B cell (primary cell): Measurements from ENCODE around the gene SPATA25. TPM values are rescaled to one million over a fixed set of nuclear protein-coding genes. Genes with fewer than 3 reads are reported as not detected.

Source experiments
- ATAC-seq: fragments of 200-7000 bp; cut with Tn5 transposase; one replicate; pipeline ENCODE4 v1.10.0; 2021; ENCODE audit warnings: low read depth, mild to moderate bottlenecking, moderate number of reproducible peaks, moderate library complexity
- CTCF ChIA-PET: fragments of 350-600 bp; sonication (Branson Sonifier 250); formaldehyde crosslinking; loops from one replicate; lab custom pipeline; 2021; ENCODE audit warnings: antibody characterized with exemption, inconsistent platforms; lab: Charles Lee
- POLR2A ChIA-PET: fragments of 350-600 bp; sonication (Branson Sonifier 250); formaldehyde crosslinking; loops from one replicate; lab custom pipeline; 2021; ENCODE audit warnings: antibody characterized with exemption; lab: Charles Lee
- DNase-seq: peaks from one replicate; pipeline ENCODE4 v3.0.0; 2013
- H2AFZ ChIP-seq: 2 replicates; pipeline ENCODE4 v1.6.1; 2012; ENCODE audit warnings: mild to moderate bottlenecking, low read depth, low read length; ENCODE audit not compliant: insufficient read depth, poor library complexity, severe bottlenecking
- H3K27ac ChIP-seq, 2 donors: 1 replicate in 1 of 2; 2 replicates in 1 of 2; pipeline ENCODE4 v1.5.1; 2012 to 2013; ENCODE audit warnings: low read length in 2 of 2, mild to moderate bottlenecking in 2 of 2, moderate library complexity in 1 of 2
- H3K27me3 ChIP-seq, 4 experiments: fragments of 200-600 bp in 1 of 4; sonication (generic) in 1 of 4; replicated peaks in 1 of 4; 1 replicate in 2 of 4; 2 replicates in 2 of 4; pipeline versions ENCODE4 v1.6.1 to v1.7.0; 2013 to 2016; ENCODE audit warnings: low read length in 3 of 4, mild to moderate bottlenecking in 2 of 4, mixed read lengths in 1 of 4, moderate library complexity in 1 of 4; ENCODE audit not compliant: insufficient read depth in 4 of 4, control insufficient read depth in 3 of 4; ENCODE audit errors: control extremely low read depth in 1 of 4
- H3K36me3 ChIP-seq, 2 experiments: replicated peaks in 1 of 2; 1 replicate in 1 of 2; 2 replicates in 1 of 2; pipeline versions ENCODE4 v1.6.1 to v1.7.1; 2013; ENCODE audit warnings: low read length in 1 of 2; ENCODE audit not compliant: insufficient read depth in 2 of 2, control insufficient read depth in 1 of 2; ENCODE audit errors: control extremely low read depth in 1 of 2, extremely low read depth in 1 of 2
- H3K4me1 ChIP-seq, 2 donors: fragments of 200-600 bp in 1 of 2; sonication (generic) in 1 of 2; 1 replicate in 1 of 2; 2 replicates in 1 of 2; pipeline versions ENCODE4 v1.5.1 to v1.6.1; 2013 to 2017; ENCODE audit warnings: low read length in 2 of 2; ENCODE audit not compliant: control insufficient read depth in 2 of 2, insufficient read depth in 2 of 2
- H3K4me2 ChIP-seq: replicated peaks from 2 replicates; pipeline ENCODE3; 2012; ENCODE audit warnings: mild to moderate bottlenecking, low read depth, low read length; ENCODE audit not compliant: poor library complexity, severe bottlenecking
- H3K4me3 ChIP-seq, 5 experiments: fragments of 200-600 bp in 1 of 5; sonication (generic) in 1 of 5; 1 replicate in 3 of 5; 2 replicates in 2 of 5; pipeline versions ENCODE4 v1.5.1 to v1.7.0; 2011 to 2016; ENCODE audit warnings: low read length in 4 of 5, mild to moderate bottlenecking in 4 of 5, low read depth in 2 of 5, control low read depth in 1 of 5, moderate library complexity in 1 of 5; ENCODE audit not compliant: insufficient read depth in 1 of 5; ENCODE audit errors: control extremely low read depth in 1 of 5, extremely low read depth in 1 of 5
- H3K79me2 ChIP-seq: fragments of 200-600 bp; sonication (generic); one replicate; pipeline ENCODE4 v1.6.0; 2016; ENCODE audit warnings: low read length; ENCODE audit not compliant: control insufficient read depth, insufficient read depth
- H3K9ac ChIP-seq: fragments of 200-600 bp; sonication (generic); 2 replicates; pipeline ENCODE4 v1.6.1; 2017; ENCODE audit warnings: mild to moderate bottlenecking, low read length, moderate library complexity
- H3K9me3 ChIP-seq, 3 donors: one replicate each; pipeline versions ENCODE4 v1.6.1 to v1.7.1; 2013; ENCODE audit warnings: low read length in 2 of 3; ENCODE audit not compliant: control insufficient read depth in 2 of 3, insufficient read depth in 1 of 3; ENCODE audit errors: control extremely low read depth in 1 of 3
- H4K20me1 ChIP-seq: 2 replicates; pipeline ENCODE4 v1.6.0; 2012; ENCODE audit warnings: mild to moderate bottlenecking, low read length; ENCODE audit not compliant: insufficient read depth, control insufficient read depth, poor library complexity, severe bottlenecking
- H3K27ac Mint-ChIP-seq: one replicate; pipeline ENCODE4 v1.8.0; 2021; ENCODE audit warnings: mixed read lengths
- H3K27me3 Mint-ChIP-seq: one replicate; pipeline ENCODE4 v1.8.0; 2021; ENCODE audit warnings: mixed read lengths
- H3K4me1 Mint-ChIP-seq: one replicate; pipeline ENCODE4 v1.8.0; 2021; ENCODE audit warnings: mixed read lengths
- H3K4me3 Mint-ChIP-seq: one replicate; pipeline ENCODE4 v1.8.0; 2021; ENCODE audit warnings: mixed read lengths
- H3K9me3 Mint-ChIP-seq: one replicate; pipeline ENCODE4 v1.8.0; 2022; ENCODE audit warnings: mixed read lengths; ENCODE audit not compliant: insufficient read depth
- CTCF ChIP-seq: fragments of 200-600 bp; IDR thresholded peaks from one replicate; pipeline ENCODE4 v1.8.0; 2022; ENCODE audit warnings: antibody characterized with exemption, mild to moderate bottlenecking
- EZH2 ChIP-seq: IDR thresholded peaks from 2 replicates; pipeline ENCODE4 v1.6.1; 2012; ENCODE audit warnings: borderline replicate concordance, low read depth, mild to moderate bottlenecking, moderate library complexity, low read length; ENCODE audit not compliant: insufficient read depth, poor library complexity, severe bottlenecking
- WGBS: methylation state at CpG from one replicate; pipeline ENCODE4 v1.1.5; 2013; ENCODE audit warnings: missing lambda C conversion rate; ENCODE audit not compliant: insufficient coverage; 5-methylcytosine and 5-hydroxymethylcytosine counted together
- intact Hi-C: fragments of 100-400 bp; cut with micrococcal nuclease; formaldehyde crosslinking; loops from one replicate; pipeline ENCODE4 v1.10.0; 2022
- polyA plus RNA-seq: library from polyadenylated mRNA; depleted of rRNA; stranded (reverse); fragments of >200 nt; gene quantifications from 2 replicates; pipeline ENCODE4 v1.2.3, GENCODE V29; 2012
- total RNA-seq, 2 donors: library from RNA; stranded (reverse); fragments of 120-200 nt in 1 of 2; gene quantifications; 1 replicate in 1 of 2; 2 replicates in 1 of 2; pipeline versions ENCODE4 v1.2.3 to v1.2.4, GENCODE V29; 2013 to 2022

SPATA25 gene
- total and polyA plus RNA-seq, 2 donors (not counting 1 experiment from before 2014, with no cell fraction given), result 2.5 to 2.9 TPM

- WGBS, result 98% methylated on average over 8 of the region's 8 CpGs
- CTCF ChIA-PET, result no interaction called here
- H3K9me3 Mint-ChIP-seq, result no peaks in the 10 kb centered on the region
These were observed 39.0 kb downstream of the SPATA25 start for GRCh38 chr20:45848421-45848820.

GRCh38 chr20:45845452-45845851 is 42.0 kb downstream of the SPATA25 start:
- H3K4me3 ChIP-seq, result no peak overlapping the region
- H3K79me2 ChIP-seq, result peaks cover 6% of the 10 kb centered on the region
- DNase-seq (no peak), ATAC-seq (no peak)
- peaks cover 18% of the 10 kb centered on the region for H3K4me1 Mint-ChIP-seq
- H3K9ac ChIP-seq, result no peak overlapping the region
- POLR2A ChIA-PET, result no interaction called here
- CTCF ChIA-PET, result no interaction called here
- no peaks in the 10 kb centered on the region for H3K9me3 ChIP-seq
- H3K36me3 ChIP-seq, result peaks cover 13 to 60% of the 10 kb centered on the region in 2 experiments
- no peak overlapping the region for H3K4me3 Mint-ChIP-seq
- no peak overlapping the region for H3K27ac ChIP-seq
- no peak overlapping the region for H2AFZ ChIP-seq
- no peak for TF ChIP-seq CTCF
- no peak for TF ChIP-seq EZH2
- peaks cover 14 to 21% of the 10 kb centered on the region in 2 donors for H3K4me1 ChIP-seq
- H3K4me2 ChIP-seq, result no peak overlapping the region
- no peaks in the 10 kb centered on the region for H3K27me3 ChIP-seq
- intact Hi-C loops, result no loop called here
- H3K9me3 Mint-ChIP-seq, result no peaks in the 10 kb centered on the region
- no peaks in the 10 kb centered on the region for H4K20me1 ChIP-seq
- H3K27me3 Mint-ChIP-seq, result no peaks in the 10 kb centered on the region
- H3K27ac Mint-ChIP-seq, result no peak overlapping the region

More at GRCh38 chr20:45848421-45848820, 39.0 kb downstream of the SPATA25 start:
- H3K27ac Mint-ChIP-seq, result no peak overlapping the region
- Histone ChIP-seq H3K4me2 (no peak overlapping the region), H3K79me2 (peaks cover 16% of the 10 kb centered on the region), H3K27me3 (no peaks in the 10 kb centered on the region), H3K36me3 (peaks cover 9 to 64% of the 10 kb centered on the region in 2 experiments), H3K9ac (no peak overlapping the region), H3K4me3 (no peak overlapping the region), H2AFZ (no peak overlapping the region), H3K4me1 (no peaks in the 10 kb centered on the region), H4K20me1 (no peaks in the 10 kb centered on the region), H3K27ac (no peak overlapping the region), H3K9me3 (no peaks in the 10 kb centered on the region)
- no peak for ATAC-seq
- no peak for TF ChIP-seq CTCF
- no peak for TF ChIP-seq EZH2
- no peak for DNase-seq
- no peak overlapping the region for H3K4me3 Mint-ChIP-seq
- no peaks in the 10 kb centered on the region for H3K27me3 Mint-ChIP-seq
- no peaks in the 10 kb centered on the region for H3K4me1 Mint-ChIP-seq
- intact Hi-C loops, result no loop called here
- POLR2A ChIA-PET, result no interaction called here
